NCI-H510A treated with DMSO at 0.1 percent for 48 hours (cell line): Measurements from ENCODE around the gene KIRREL3.

Experiments
- DNase-seq: peaks from one replicate; lab custom pipeline; 2025; lab: John Stamatoyannopoulos, UW

The KIRREL3 gene

GRCh38 chr11:126630893-126631798, 369.4 kb downstream of the KIRREL3 start:
- no peak for DNase-seq

DNA sequence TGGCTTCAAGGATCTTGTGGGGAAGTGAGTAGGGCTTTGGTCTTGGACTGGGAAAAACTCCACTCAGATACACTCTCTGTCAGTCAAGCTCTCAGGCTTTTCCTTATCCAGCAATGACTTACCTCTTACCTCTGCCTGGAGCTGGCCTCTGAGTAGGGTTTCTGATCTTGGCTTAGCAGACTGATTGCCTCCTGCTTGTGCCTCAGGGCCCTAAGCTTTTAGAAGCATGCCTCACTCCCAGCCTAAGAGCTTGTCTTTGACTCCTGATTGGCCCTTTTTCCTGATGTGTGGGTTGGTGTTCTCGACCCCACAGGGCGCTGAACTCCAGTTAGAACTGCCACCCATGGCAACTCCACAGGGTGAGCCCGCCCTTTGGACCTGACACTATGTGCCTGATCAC, 370.1 kb downstream of the KIRREL3 start:
- no peak for DNase-seq

GRCh38 chr11:126628790-126629621, 371.6 kb downstream of the KIRREL3 start:
- DNase-seq = no peak

- DNase-seq = no peak
Measured at GRCh38 chr11:126628450-126628789, 372.1 kb downstream of the KIRREL3 start.

GRCh38 chr11:126627421-126627820, 373.1 kb downstream of the KIRREL3 start:
- DNase-seq = no peak

GRCh38 chr11:126624506-126624905, 376.1 kb downstream of the KIRREL3 start:
- DNase-seq = no peak

- DNase-seq = no peak
Measured at GRCh38 chr11:126619516-126619915, 381.1 kb downstream of the KIRREL3 start.

- no peak for DNase-seq
Measured at GRCh38 chr11:126615845-126616244, 384.7 kb downstream of the KIRREL3 start.

DNA sequence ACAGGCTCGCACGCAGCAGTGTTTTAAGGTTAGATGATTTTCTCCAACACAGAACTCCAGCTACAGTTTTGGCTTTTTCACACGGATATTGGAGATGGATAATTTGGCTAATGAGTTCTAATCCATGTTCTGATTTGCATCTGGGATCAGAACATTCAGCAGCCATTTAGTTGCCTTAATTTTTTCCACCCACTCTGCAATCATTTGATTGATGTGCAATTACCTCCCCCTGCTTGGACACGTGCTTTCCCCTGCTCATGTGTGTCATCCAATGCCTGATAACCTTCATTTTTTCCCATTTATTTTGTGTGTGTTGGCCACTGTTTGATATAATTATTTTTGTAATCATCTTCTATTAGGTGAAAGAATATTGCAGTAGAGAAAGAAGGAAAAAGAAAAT, 387.3 kb downstream of the KIRREL3 start:
- no peak for DNase-seq

DNA sequence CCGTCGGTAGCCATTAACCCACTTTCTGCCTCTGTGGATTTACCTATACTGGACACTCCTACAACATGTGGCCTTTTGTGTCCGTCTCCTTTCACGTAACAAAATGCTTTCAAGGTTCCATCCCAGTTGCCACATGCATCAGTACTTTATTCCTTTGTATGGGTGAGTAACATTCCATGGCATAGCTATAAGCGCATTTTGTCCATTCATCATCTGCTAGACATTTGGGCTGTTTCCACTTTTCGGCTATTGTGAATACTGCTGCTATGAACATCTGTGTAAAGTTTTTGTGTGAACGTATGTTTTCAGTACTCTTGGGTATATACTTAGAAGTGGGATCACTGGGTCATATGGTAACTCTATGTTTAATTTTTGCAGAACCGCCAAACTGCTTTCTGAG, 387.9 kb downstream of the KIRREL3 start:
- DNase-seq = no peak

DNA sequence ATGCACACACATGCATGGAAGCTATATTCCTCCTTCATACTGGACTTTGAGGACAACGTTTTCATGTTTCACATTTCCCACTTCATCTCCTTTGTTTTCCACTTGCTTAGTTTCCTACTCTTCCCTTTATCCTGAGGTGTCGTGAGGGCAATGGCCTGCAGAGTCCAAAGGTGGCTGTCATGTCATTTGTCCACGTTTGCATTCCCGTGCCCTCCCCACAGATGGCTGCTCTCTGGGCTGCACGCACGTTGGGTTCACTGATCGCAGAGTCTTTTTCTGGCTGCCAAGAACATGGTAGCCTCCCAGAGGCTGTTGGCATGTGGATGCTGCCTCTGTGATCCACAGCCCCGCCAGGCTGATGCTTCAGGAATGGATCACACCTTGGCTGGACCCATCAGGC, 389.1 kb downstream of the KIRREL3 start:
- no peak for DNase-seq

GRCh38 chr11:126608658-126609057, 391.9 kb downstream of the KIRREL3 start:
- no peak for DNase-seq

- no peak for DNase-seq
Measured at GRCh38 chr11:126607776-126608541, 392.6 kb downstream of the KIRREL3 start.

DNA sequence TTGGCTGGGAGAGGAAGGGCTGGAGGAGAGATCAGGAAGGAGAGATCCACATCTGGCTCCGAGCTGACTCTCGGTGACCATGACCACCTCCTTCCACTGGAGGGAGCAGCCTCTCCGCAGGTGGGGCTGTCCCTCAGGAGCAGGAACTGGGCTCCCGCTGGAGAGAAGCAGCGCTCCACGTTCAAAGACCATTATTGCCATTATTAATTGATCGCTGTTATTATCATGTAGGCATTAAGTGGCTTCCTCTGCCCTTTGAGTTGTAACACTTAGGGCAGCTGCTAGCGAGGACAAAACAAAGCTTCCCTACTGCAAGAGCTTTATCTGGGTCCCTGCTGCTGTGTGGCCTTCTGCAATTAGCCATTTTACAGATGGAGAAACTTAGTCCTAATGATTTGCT, 393.2 kb downstream of the KIRREL3 start:
- DNase-seq = peak; percentile 62

GRCh38 chr11:126606484-126606883, 394.1 kb downstream of the KIRREL3 start:
- no peak for DNase-seq

DNA sequence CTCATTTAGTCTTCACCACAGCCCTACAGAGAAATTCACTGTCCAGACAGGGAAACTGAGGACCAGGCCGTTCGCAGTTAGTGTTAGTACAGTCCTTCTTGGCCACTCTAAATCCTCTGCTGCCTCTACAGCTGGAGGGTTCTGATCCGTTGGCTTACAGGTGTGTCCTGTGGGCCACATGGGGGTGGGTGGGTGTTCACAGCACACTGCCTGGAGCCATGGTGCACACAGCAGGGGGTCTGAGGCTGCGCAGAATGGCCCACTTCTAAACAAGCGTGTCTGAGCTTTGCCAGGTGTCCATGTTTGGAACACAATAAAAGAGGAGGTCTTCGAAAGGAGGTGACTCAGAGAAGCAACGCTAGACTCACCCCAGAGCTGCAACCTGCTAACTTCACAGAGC, 396.1 kb downstream of the KIRREL3 start:
- no peak for DNase-seq

DNA sequence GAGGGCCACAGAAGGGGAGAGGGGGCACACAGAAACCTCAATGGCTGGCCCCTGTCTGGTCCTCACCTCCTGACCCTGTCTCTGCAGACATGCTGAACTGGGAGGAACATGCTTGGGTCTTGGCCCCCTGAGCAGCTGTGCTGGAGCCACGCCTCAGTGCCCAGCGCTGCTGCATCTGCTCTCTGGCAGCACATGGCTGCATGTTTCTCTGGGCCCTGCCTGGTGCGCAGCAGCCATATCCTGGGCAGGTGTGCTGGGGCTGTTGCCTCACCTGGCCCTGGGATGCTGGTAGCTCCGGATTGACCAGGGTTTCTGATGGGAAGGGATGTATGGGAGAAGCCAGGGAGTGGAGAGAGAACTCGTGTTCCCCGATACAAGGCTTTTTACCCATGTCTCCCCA, 397.1 kb downstream of the KIRREL3 start:
- DNase-seq = peak; percentile 57

GRCh38 chr11:126602993-126603392, 397.6 kb downstream of the KIRREL3 start:
- DNase-seq = no peak

- no peak for DNase-seq
Measured at GRCh38 chr11:126602349-126602940, 398.1 kb downstream of the KIRREL3 start.

DNA sequence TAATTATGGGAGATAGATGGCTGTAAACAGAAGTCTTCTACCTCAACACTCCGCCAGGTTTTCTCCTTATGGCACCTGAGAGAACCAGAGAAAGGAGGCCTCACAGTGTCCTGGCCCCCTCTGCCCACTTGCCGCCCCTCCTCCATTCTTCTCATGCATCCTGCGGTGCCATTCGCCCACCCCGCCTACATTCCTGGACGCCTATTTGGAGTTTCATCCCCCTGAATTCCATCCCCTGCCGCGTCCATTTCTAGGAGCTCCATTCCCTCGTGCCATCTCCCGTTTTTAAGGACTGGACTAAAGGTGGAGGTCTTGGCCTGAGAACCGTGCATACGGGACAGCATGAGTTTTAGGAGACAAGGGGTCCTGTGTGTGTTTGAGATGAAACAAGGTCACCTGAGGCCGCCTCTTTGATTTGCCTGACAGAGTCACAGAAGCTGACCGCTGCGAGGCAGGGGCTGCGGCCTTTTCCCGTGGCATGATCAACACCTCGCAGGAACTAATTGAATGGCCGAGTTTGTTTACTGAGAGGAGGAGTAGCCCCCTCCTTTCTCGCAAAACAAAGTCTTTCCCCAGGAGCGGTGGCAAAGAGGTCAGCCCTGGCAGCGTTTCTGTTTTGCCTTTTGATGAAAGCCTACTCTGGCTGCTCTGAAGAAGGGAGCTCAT, 398.9 kb downstream of the KIRREL3 start:
- DNase-seq = no peak

GRCh38 chr11:126601136-126601535, 399.4 kb downstream of the KIRREL3 start:
- DNase-seq = no peak
